ENCODE measurements around the gene HAL.

The HAL gene

GRCh38 chr12:96007729-96008128 is 11.6 kb upstream of the HAL start:
- no peak for DNase-seq (ENCODE audit: low spot score)

- DNase-seq (ENCODE audit: low spot score): no peak
Measured at GRCh38 chr12:96006727-96007126, 10.6 kb upstream of the HAL start.

GRCh38 chr12:96000858-96001257 is 4.7 kb upstream of the HAL start:
- DNase-seq (ENCODE audit: low spot score): no peak

- no peak for DNase-seq (ENCODE audit: low spot score)
Measured at GRCh38 chr12:95999484-95999883, 3.3 kb upstream of the HAL start.

GRCh38 chr12:95998611-95999286 is 2.6 kb upstream of the HAL start:
- DNase-seq (ENCODE audit: low spot score): peak; percentile 75

GRCh38 chr12:95997911-95998510 is 1.9 kb upstream of the HAL start:
- no peak for DNase-seq (ENCODE audit: low spot score)

- no peak for DNase-seq (ENCODE audit: low spot score)
Measured at GRCh38 chr12:95997276-95997675, 1.1 kb upstream of the HAL start.

GRCh38 chr12:95995238-95996031 is 709 bp downstream of the HAL start:
- no peak for DNase-seq (ENCODE audit: low spot score)

- DNase-seq (ENCODE audit: low spot score): no peak
Measured at GRCh38 chr12:95994476-95994875, 1.7 kb downstream of the HAL start.

GRCh38 chr12:95993907-95994306 is 2.2 kb downstream of the HAL start:
- no peak for DNase-seq (ENCODE audit: low spot score)

GRCh38 chr12:95990136-95990535 is 6.0 kb downstream of the HAL start:
- no peak for DNase-seq (ENCODE audit: low spot score)

GRCh38 chr12:95989504-95990123 is 6.5 kb downstream of the HAL start:
- DNase-seq (ENCODE audit: low spot score): no peak

GRCh38 chr12:95988506-95989275 is 7.5 kb downstream of the HAL start:
- DNase-seq (ENCODE audit: low spot score): no peak

GRCh38 chr12:95986635-95987570 is 9.2 kb downstream of the HAL start:
- DNase-seq (ENCODE audit: low spot score): peak; percentile 27

GRCh38 chr12:95984682-95985081 is 11.5 kb downstream of the HAL start:
- no peak for DNase-seq (ENCODE audit: low spot score)

GRCh38 chr12:95982602-95983001 is 13.5 kb downstream of the HAL start:
- DNase-seq (ENCODE audit: low spot score): no peak

GRCh38 chr12:95980437-95980836 is 15.7 kb downstream of the HAL start:
- no peak for DNase-seq (ENCODE audit: low spot score)

GRCh38 chr12:95978774-95979173 is 17.4 kb downstream of the HAL start:
- DNase-seq (ENCODE audit: low spot score): no peak

GRCh38 chr12:95978351-95978750 is 17.8 kb downstream of the HAL start:
- no peak for DNase-seq (ENCODE audit: low spot score)

- DNase-seq (ENCODE audit: low spot score): no peak
Measured at GRCh38 chr12:95977764-95978305, 18.3 kb downstream of the HAL start.

GRCh38 chr12:95976416-95976832 is 19.7 kb downstream of the HAL start:
- no peak for DNase-seq (ENCODE audit: low spot score)

Measured in iPS-NIHi11 (cell line).